Neutrophil (primary cell): ENCODE measurements around the gene SPOCK2.

ENCODE experiments used
- H3K27ac ChIP-seq: fragments of 200-600 bp; sonication (generic); 2 replicates; pipeline ENCODE4 v1.5.1; 2016; ENCODE audit warnings: mild to moderate bottlenecking, moderate library complexity
- H3K27me3 ChIP-seq: fragments of 200-600 bp; sonication (generic); 2 replicates; pipeline ENCODE4 v1.6.0; 2016; ENCODE audit warnings: mild to moderate bottlenecking
- H3K36me3 ChIP-seq: fragments of 200-600 bp; sonication (generic); 2 replicates; pipeline ENCODE4 v1.5.1; 2017
- H3K4me1 ChIP-seq, 2 experiments: fragments of 200-600 bp in 1 of 2; sonication (generic) in 1 of 2; 1 replicate in 1 of 2; 2 replicates in 1 of 2; pipeline versions ENCODE4 v1.5.1 to v1.6.1; 2013 to 2016; ENCODE audit warnings: low read depth in 1 of 2, low read length in 1 of 2, mild to moderate bottlenecking in 1 of 2, moderate library complexity in 1 of 2; ENCODE audit not compliant: control insufficient read depth in 1 of 2, insufficient read depth in 1 of 2
- H3K4me3 ChIP-seq, 2 experiments: fragments of 200-600 bp in 1 of 2; sonication (generic) in 1 of 2; 1 replicate in 1 of 2; 2 replicates in 1 of 2; pipeline ENCODE4 v1.5.1; 2013 to 2016; ENCODE audit warnings: low read depth in 1 of 2, low read length in 1 of 2, mild to moderate bottlenecking in 1 of 2, moderate library complexity in 1 of 2
- H3K9me3 ChIP-seq: fragments of 200-600 bp; sonication (generic); 2 replicates; pipeline ENCODE4 v1.5.1; 2016
- CTCF ChIP-seq: fragments of 200-600 bp; sonication (generic); IDR thresholded peaks from 2 replicates; pipeline ENCODE4 v1.5.1; 2016; ENCODE audit warnings: antibody characterized with exemption

The SPOCK2 gene

GRCh38 chr10:72061930-72062329 is 26.4 kb downstream of the SPOCK2 start:
- Histone ChIP-seq H3K27ac (no peak overlapping the region), H3K4me3 (no peak overlapping the region), H3K4me1 (no peaks in the 10 kb centered on the region), H3K27me3 (no peaks in the 10 kb centered on the region), H3K9me3 (no peaks in the 10 kb centered on the region), H3K36me3 (no peaks in the 10 kb centered on the region)
- TF ChIP-seq CTCF: no peak

GRCh38 chr10:72061491-72061890 is 26.9 kb downstream of the SPOCK2 start:
- Histone ChIP-seq H3K36me3 (no peaks in the 10 kb centered on the region), H3K4me3 (no peak overlapping the region), H3K4me1 (no peaks in the 10 kb centered on the region), H3K9me3 (no peaks in the 10 kb centered on the region), H3K27ac (no peak overlapping the region), H3K27me3 (no peaks in the 10 kb centered on the region)
- TF ChIP-seq CTCF: no peak

- no peaks in the 10 kb centered on the region for H3K27me3 ChIP-seq
- TF ChIP-seq CTCF: no peak
- H3K4me1 ChIP-seq: no peaks in the 10 kb centered on the region
- no peaks in the 10 kb centered on the region for H3K9me3 ChIP-seq
- no peak overlapping the region for H3K27ac ChIP-seq
- H3K4me3 ChIP-seq: no peak overlapping the region
- no peaks in the 10 kb centered on the region for H3K36me3 ChIP-seq
These were observed 28.2 kb downstream of the SPOCK2 start for GRCh38 chr10:72059843-72060822.

GRCh38 chr10:72058989-72059842 is 29.1 kb downstream of the SPOCK2 start:
- H3K27me3 ChIP-seq: no peaks in the 10 kb centered on the region
- TF ChIP-seq CTCF: no peak
- no peaks in the 10 kb centered on the region for H3K4me1 ChIP-seq
- no peak overlapping the region for H3K27ac ChIP-seq
- H3K9me3 ChIP-seq: no peaks in the 10 kb centered on the region
- no peak overlapping the region for H3K4me3 ChIP-seq
- H3K36me3 ChIP-seq: no peaks in the 10 kb centered on the region

- Histone ChIP-seq H3K27me3 (no peaks in the 10 kb centered on the region), H3K4me1 (no peaks in the 10 kb centered on the region), H3K36me3 (no peaks in the 10 kb centered on the region), H3K4me3 (no peak overlapping the region), H3K27ac (no peak overlapping the region), H3K9me3 (no peaks in the 10 kb centered on the region)
- TF ChIP-seq CTCF: no peak
These were observed 29.9 kb downstream of the SPOCK2 start for GRCh38 chr10:72058347-72058898.
